Neural progenitor cell (in vitro differentiated cells): ENCODE results near the gene SLMAP. TPM values are rescaled to one million over a fixed set of nuclear protein-coding genes. Genes with fewer than 3 reads are reported as not detected.

Source experiments
- DNase-seq: peaks from one replicate; pipeline ENCODE4 v3.0.0-alpha.2; 2016; ENCODE audit warnings: low spot score
- H2AFZ ChIP-seq: fragments of 200-600 bp; sonication (generic); replicated peaks from 2 replicates; pipeline ENCODE4 v1.6.1; 2016; ENCODE audit warnings: antibody characterized with exemption
- H3F3A ChIP-seq: fragments of 200-600 bp; sonication (generic); 2 replicates; pipeline ENCODE4 v1.6.1; 2016; ENCODE audit warnings: antibody characterized with exemption, low read depth
- H3K27ac ChIP-seq: fragments of 200-600 bp; sonication (generic); 2 replicates; pipeline ENCODE4 v1.5.1; 2016; ENCODE audit warnings: mild to moderate bottlenecking
- H3K27me3 ChIP-seq: fragments of 200-600 bp; sonication (generic); 2 replicates; pipeline ENCODE4 v1.6.1; 2016; ENCODE audit warnings: mild to moderate bottlenecking, moderate library complexity
- H3K36me3 ChIP-seq: fragments of 200-600 bp; sonication (generic); 2 replicates; pipeline ENCODE4 v1.5.1; 2016
- H3K4me1 ChIP-seq: fragments of 200-600 bp; sonication (generic); 2 replicates; pipeline ENCODE4 v1.6.1; 2016; ENCODE audit warnings: mixed run types
- H3K4me2 ChIP-seq: fragments of 200-600 bp; sonication (generic); 2 replicates; pipeline ENCODE4 v1.6.1; 2016
- H3K4me3 ChIP-seq: fragments of 200-600 bp; sonication (generic); 2 replicates; pipeline ENCODE4 v1.5.1; 2016
- H3K79me2 ChIP-seq: fragments of 200-600 bp; sonication (generic); 2 replicates; pipeline ENCODE4 v1.6.1; 2016; ENCODE audit warnings: low read depth
- H3K9ac ChIP-seq: fragments of 200-600 bp; sonication (generic); 2 replicates; pipeline ENCODE4 v1.6.1; 2016
- H3K9me3 ChIP-seq: fragments of 200-600 bp; sonication (generic); 2 replicates; pipeline ENCODE4 v1.5.1; 2016; ENCODE audit warnings: low read depth
- H4K20me1 ChIP-seq: fragments of 200-600 bp; sonication (generic); 2 replicates; pipeline ENCODE4 v1.6.1; 2016; ENCODE audit warnings: low read depth
- H3K27ac Mint-ChIP-seq: 3 replicates; pipeline ENCODE4 v1.8.0; 2021; ENCODE audit warnings: mixed read lengths
- H3K27me3 Mint-ChIP-seq: 2 replicates; pipeline ENCODE4 v1.8.0; 2022; ENCODE audit warnings: low read depth, mild to moderate bottlenecking, inconsistent platforms, moderate library complexity, mixed read lengths; ENCODE audit not compliant: insufficient read depth
- H3K36me3 Mint-ChIP-seq: 3 replicates; pipeline ENCODE4 v1.8.0; 2021; ENCODE audit warnings: mixed read lengths
- H3K4me1 Mint-ChIP-seq: 3 replicates; pipeline ENCODE4 v1.8.0; 2021; ENCODE audit warnings: mixed read lengths
- H3K4me3 Mint-ChIP-seq: 3 replicates; pipeline ENCODE4 v1.8.0; 2021; ENCODE audit warnings: mild to moderate bottlenecking, moderate library complexity, mixed read lengths
- H3K9me3 Mint-ChIP-seq: 3 replicates; pipeline ENCODE4 v1.8.0; 2020; ENCODE audit warnings: mixed read lengths
- EZH2 ChIP-seq: fragments of 200-600 bp; sonication (generic); IDR thresholded peaks from 2 replicates; pipeline ENCODE4 v1.6.1; 2017; ENCODE audit warnings: antibody characterized with exemption, mild to moderate bottlenecking, moderate library complexity
- EZH2phosphoT487 ChIP-seq: fragments of 200-600 bp; sonication (generic); IDR thresholded peaks from 2 replicates; pipeline ENCODE4 v1.6.1; 2017; ENCODE audit warnings: antibody characterized with exemption
- total RNA-seq: library from RNA; depleted of rRNA; stranded (reverse); fragments of >200 nt; gene quantifications from 2 replicates; pipeline ENCODE4 v1.2.3, GENCODE V29; 2015; ENCODE audit warnings: low replicate concordance
- TF ChIP-seq, protein P1 (sequence below): fragments of 200-600 bp; sonication (generic); IDR thresholded peaks from 2 replicates; pipeline ENCODE4 v1.5.1; 2017; ENCODE audit warnings: antibody characterized with exemption, mild to moderate bottlenecking

SLMAP gene
- total RNA-seq, 1 donor from 2014 or later = 59.4 TPM

DNA sequence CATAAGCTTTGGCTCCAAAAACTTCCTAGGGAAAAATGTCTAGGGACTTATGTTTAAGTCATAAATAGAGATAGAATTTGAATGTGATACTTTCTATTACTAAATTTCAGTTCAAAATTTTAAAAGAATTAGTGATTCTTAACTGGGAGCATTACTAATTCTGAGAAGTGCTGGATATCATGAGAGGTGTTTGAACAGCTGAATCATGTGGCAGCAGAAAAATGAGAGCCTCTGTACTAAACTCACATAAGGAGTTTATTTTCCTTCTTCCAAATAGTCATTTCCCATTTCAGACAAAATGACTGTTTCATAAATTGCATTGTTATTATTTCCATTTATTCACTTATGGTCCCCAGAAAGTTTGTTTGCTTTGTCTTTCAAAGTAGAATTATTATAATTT is 62.7 kb downstream of the SLMAP start:
- Mint-ChIP-seq H3K36me3 (no peaks in the 10 kb centered on the region), H3K9me3 (no peaks in the 10 kb centered on the region), H3K27ac (no peak overlapping the region), H3K4me3 (no peak overlapping the region), H3K27me3 (no peaks in the 10 kb centered on the region), H3K4me1 (peaks cover 4% of the 10 kb centered on the region)
- Histone ChIP-seq H3K4me1 (no peaks in the 10 kb centered on the region), H3K9me3 (no peaks in the 10 kb centered on the region), H2AFZ (no peak overlapping the region), H3K9ac (no peak overlapping the region), H3F3A (no peaks in the 10 kb centered on the region), H3K4me2 (no peak overlapping the region), H3K27me3 (no peaks in the 10 kb centered on the region), H3K4me3 (no peak overlapping the region), H4K20me1 (peaks cover 54% of the 10 kb centered on the region), H3K79me2 (peaks cover 80% of the 10 kb centered on the region), H3K27ac (no peak overlapping the region), H3K36me3 (no peaks in the 10 kb centered on the region)
- no peak for DNase-seq
- TF ChIP-seq, protein P1, sequence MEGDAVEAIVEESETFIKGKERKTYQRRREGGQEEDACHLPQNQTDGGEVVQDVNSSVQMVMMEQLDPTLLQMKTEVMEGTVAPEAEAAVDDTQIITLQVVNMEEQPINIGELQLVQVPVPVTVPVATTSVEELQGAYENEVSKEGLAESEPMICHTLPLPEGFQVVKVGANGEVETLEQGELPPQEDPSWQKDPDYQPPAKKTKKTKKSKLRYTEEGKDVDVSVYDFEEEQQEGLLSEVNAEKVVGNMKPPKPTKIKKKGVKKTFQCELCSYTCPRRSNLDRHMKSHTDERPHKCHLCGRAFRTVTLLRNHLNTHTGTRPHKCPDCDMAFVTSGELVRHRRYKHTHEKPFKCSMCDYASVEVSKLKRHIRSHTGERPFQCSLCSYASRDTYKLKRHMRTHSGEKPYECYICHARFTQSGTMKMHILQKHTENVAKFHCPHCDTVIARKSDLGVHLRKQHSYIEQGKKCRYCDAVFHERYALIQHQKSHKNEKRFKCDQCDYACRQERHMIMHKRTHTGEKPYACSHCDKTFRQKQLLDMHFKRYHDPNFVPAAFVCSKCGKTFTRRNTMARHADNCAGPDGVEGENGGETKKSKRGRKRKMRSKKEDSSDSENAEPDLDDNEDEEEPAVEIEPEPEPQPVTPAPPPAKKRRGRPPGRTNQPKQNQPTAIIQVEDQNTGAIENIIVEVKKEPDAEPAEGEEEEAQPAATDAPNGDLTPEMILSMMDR = no peak

DNA sequence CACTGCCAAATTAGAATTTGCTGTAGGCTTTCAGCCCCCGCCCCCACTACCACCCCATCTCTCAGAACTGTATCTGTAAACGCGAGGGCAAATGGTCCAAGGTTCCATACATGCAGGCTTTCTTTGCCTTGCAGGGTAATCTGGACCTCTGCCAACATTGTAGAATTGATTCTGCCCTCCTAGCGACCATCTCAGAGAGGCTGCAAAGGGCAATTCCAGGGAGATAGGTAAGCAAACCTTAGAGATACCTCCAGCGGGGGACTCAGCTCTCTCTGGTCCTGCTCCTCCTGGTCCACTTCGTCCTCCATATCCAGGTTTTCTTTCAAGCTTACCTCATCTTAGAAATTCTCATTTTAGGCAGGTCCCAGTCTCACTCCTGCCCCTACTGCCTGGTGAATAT is 64.4 kb downstream of the SLMAP start:
- peaks cover 6% of the 10 kb centered on the region for H3K4me1 ChIP-seq

DNA sequence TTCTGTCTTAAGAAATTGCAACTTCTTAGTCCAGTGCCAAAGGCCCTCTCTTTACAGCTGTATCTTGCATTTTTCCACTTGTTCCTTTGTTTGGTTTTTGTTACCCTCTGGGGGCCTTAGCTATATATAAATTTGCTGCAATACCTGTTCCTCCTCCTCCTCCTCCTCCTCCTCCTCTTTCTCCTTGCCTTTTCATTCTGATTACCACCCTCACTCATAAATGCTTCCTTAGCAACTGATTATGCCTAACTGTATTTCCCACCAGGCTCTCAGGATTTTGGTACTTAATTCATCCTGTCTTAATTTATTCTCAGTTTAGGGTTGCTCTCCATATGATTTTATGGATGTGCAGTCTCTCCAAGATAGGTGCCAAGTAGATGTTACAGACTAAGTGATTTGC is 65.7 kb downstream of the SLMAP start:
- H3F3A ChIP-seq = no peaks in the 10 kb centered on the region
- DNase-seq = no peak
- H2AFZ ChIP-seq = no peak overlapping the region
- peaks cover 77% of the 10 kb centered on the region for H3K79me2 ChIP-seq
- no peaks in the 10 kb centered on the region for H3K9me3 Mint-ChIP-seq
- peaks cover 50% of the 10 kb centered on the region for H4K20me1 ChIP-seq
- no peaks in the 10 kb centered on the region for H3K9me3 ChIP-seq
- TF ChIP-seq EZH2phosphoT487 = no peak
- TF ChIP-seq, protein P1 = no peak
- no peak for TF ChIP-seq EZH2
- H3K4me3 ChIP-seq = no peak overlapping the region
- no peaks in the 10 kb centered on the region for H3K36me3 ChIP-seq
- H3K9ac ChIP-seq = no peak overlapping the region
- no peak overlapping the region for H3K4me2 ChIP-seq
- no peaks in the 10 kb centered on the region for H3K36me3 Mint-ChIP-seq
- peaks cover 9% of the 10 kb centered on the region for H3K4me1 ChIP-seq
- no peak overlapping the region for H3K4me3 Mint-ChIP-seq
- no peaks in the 10 kb centered on the region for H3K27me3 ChIP-seq
- H3K27ac ChIP-seq = no peak overlapping the region
- peaks cover 18% of the 10 kb centered on the region for H3K4me1 Mint-ChIP-seq
- H3K27me3 Mint-ChIP-seq = no peaks in the 10 kb centered on the region
- no peak overlapping the region for H3K27ac Mint-ChIP-seq

More for the DNA sequence above, 64.4 kb downstream of the SLMAP start:
- no peaks in the 10 kb centered on the region for H3K9me3 ChIP-seq
- DNase-seq = no peak
- TF ChIP-seq EZH2 = no peak
- no peaks in the 10 kb centered on the region for H3K36me3 Mint-ChIP-seq
- H2AFZ ChIP-seq = no peak overlapping the region
- H3K4me3 ChIP-seq = no peak overlapping the region
- no peak overlapping the region for H3K27ac Mint-ChIP-seq
- H3K4me3 Mint-ChIP-seq = no peak overlapping the region
- H3K36me3 ChIP-seq = no peaks in the 10 kb centered on the region
- H3K27me3 Mint-ChIP-seq = no peaks in the 10 kb centered on the region
- H3K27me3 ChIP-seq = no peaks in the 10 kb centered on the region
- H4K20me1 ChIP-seq = peaks cover 52% of the 10 kb centered on the region
- no peak overlapping the region for H3K27ac ChIP-seq
- peaks cover 80% of the 10 kb centered on the region for H3K79me2 ChIP-seq
- H3K4me1 Mint-ChIP-seq = peaks cover 8% of the 10 kb centered on the region
- no peak overlapping the region for H3K9ac ChIP-seq
- H3F3A ChIP-seq = no peaks in the 10 kb centered on the region
- H3K9me3 Mint-ChIP-seq = no peaks in the 10 kb centered on the region
- no peak overlapping the region for H3K4me2 ChIP-seq

DNA sequence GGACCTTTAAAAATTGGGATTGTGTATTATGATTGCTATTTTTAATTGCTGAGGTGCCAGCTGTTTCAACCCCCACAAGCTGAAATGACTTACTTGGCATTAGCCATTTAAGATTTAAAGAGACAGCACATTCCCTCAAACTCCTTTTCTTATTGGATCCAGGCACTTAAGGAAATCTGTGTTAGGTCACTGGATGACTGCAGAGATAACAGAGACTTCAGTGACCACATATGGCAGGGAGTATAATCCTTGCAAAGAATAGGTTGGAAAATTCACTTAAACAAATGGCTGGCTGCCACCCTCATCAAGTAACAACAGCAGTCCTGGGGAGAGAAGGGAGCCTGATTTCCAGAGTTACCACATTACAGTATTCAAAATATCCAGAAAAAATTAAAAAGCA is 66.6 kb downstream of the SLMAP start:
- H2AFZ ChIP-seq = no peak overlapping the region
- H3K27ac Mint-ChIP-seq = no peak overlapping the region
- peaks cover 77% of the 10 kb centered on the region for H3K79me2 ChIP-seq
- H3K9me3 ChIP-seq = no peaks in the 10 kb centered on the region
- H3F3A ChIP-seq = no peaks in the 10 kb centered on the region
- no peak overlapping the region for H3K27ac ChIP-seq
- no peak overlapping the region for H3K4me2 ChIP-seq
- TF ChIP-seq EZH2 = no peak
- TF ChIP-seq, protein P1 = no peak
- no peak for TF ChIP-seq EZH2phosphoT487
- H3K4me3 Mint-ChIP-seq = no peak overlapping the region
- H3K36me3 Mint-ChIP-seq = no peaks in the 10 kb centered on the region
- no peak for DNase-seq
- no peaks in the 10 kb centered on the region for H3K9me3 Mint-ChIP-seq
- no peak overlapping the region for H3K9ac ChIP-seq
- peaks cover 18% of the 10 kb centered on the region for H3K4me1 Mint-ChIP-seq
- no peaks in the 10 kb centered on the region for H3K27me3 Mint-ChIP-seq
- peaks cover 9% of the 10 kb centered on the region for H3K4me1 ChIP-seq
- H3K36me3 ChIP-seq = no peaks in the 10 kb centered on the region
- no peaks in the 10 kb centered on the region for H3K27me3 ChIP-seq
- H3K4me3 ChIP-seq = no peak overlapping the region
- H4K20me1 ChIP-seq = peaks cover 58% of the 10 kb centered on the region
